Measurements from ENCODE around the gene GRIK1.

Gene GRIK1

DNA sequence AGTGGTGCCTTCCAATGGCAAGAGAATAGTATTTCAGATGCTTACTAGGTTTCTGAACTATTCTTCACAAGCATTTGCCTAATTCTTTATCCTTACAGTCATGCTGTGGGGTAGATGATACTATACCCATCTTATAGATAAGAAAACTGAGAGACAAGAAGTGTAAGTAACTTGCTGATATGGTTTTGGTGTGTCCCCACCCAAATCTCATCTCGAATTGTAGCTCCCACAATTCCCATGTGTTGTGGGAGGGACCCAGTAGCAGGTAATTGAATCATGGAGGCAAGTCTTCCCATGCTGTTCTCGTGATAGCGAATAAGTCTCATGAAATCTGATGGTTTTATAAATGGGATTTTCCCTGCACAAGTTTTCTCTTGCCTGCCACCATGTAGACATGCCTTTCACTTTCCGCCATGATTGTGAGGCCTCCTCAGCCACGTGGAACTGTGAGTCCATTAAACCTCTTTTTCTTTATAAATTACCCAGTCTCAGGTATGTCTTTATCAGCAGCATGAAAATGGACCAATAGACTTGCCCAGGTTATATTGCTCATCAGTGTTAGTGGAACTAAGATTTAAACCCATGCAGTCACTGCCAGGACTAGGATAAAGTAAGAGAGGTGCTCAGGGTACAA lies 298.7 kb downstream of the GRIK1 start:
- peaks cover 19% of the 10 kb centered on the region; the same call in 1 of the 2 replicates for H3K9me3 ChIP-seq (ENCODE audit: control insufficient read depth, insufficient read depth, low read length)
- no peaks in the 10 kb centered on the region for H3K27me3 ChIP-seq (ENCODE audit: control insufficient read depth, low read length)
- H3K27ac ChIP-seq (ENCODE audit: low read depth, low read length), result no peak overlapping the region
- H3F3A ChIP-seq (ENCODE audit: control insufficient read depth, insufficient read depth), result peaks cover 5% of the 10 kb centered on the region; the same call in 1 of the 2 replicates
- H3K4me3 ChIP-seq (ENCODE audit: low read length), result no peak overlapping the region
- no peaks in the 10 kb centered on the region for H4K20me1 ChIP-seq (ENCODE audit: control insufficient read depth, insufficient read depth, low read depth, low read length)
- no peaks in the 10 kb centered on the region for H3K79me2 ChIP-seq (ENCODE audit: control insufficient read depth, low read length)
- H3K9me2 ChIP-seq (replicated peaks; ENCODE audit: control insufficient read depth, low read length), result no peaks in the 10 kb centered on the region
- peaks cover 43% of the 10 kb centered on the region for H3K4me1 ChIP-seq (ENCODE audit: control insufficient read depth, low read length)
- no peak overlapping the region for H3K4me2 ChIP-seq (ENCODE audit: low read length)
- H3K36me3 ChIP-seq (ENCODE audit: control insufficient read depth, low read length), result no peaks in the 10 kb centered on the region
- TF ChIP-seq EZH2phosphoT487 (IDR thresholded peaks at IDR 0.05; ENCODE audit: borderline replicate concordance, low read length), result no peak
- TF ChIP-seq, protein P1, sequence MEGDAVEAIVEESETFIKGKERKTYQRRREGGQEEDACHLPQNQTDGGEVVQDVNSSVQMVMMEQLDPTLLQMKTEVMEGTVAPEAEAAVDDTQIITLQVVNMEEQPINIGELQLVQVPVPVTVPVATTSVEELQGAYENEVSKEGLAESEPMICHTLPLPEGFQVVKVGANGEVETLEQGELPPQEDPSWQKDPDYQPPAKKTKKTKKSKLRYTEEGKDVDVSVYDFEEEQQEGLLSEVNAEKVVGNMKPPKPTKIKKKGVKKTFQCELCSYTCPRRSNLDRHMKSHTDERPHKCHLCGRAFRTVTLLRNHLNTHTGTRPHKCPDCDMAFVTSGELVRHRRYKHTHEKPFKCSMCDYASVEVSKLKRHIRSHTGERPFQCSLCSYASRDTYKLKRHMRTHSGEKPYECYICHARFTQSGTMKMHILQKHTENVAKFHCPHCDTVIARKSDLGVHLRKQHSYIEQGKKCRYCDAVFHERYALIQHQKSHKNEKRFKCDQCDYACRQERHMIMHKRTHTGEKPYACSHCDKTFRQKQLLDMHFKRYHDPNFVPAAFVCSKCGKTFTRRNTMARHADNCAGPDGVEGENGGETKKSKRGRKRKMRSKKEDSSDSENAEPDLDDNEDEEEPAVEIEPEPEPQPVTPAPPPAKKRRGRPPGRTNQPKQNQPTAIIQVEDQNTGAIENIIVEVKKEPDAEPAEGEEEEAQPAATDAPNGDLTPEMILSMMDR (IDR thresholded peaks at IDR 0.05; ENCODE audit: low read depth, low read length, poor library complexity, severe bottlenecking), result no peak

DNA sequence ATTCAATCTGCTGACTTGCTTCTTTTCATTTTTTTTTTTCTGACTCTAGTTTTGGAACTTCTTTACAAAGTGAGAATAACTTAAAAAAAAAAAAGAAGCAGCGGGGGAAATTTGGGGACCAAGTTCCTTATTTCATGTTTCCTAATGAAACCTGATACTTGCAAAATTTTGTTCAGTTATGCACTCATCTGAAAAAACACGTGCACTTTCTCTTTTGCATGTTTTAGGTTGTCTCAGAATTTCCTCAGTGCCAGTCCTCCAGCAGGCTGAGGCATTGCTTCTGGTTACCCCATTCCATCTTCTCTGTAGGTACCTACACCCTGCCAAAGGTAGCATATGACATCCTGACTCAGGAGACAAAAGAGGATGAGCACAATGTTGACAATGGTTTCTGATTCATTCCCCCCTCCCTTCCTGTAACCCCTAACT lies 299.7 kb downstream of the GRIK1 start:
- Histone ChIP-seq H3K4me1 (ENCODE audit: control insufficient read depth, low read length) (peaks cover 47% of the 10 kb centered on the region), H3F3A (ENCODE audit: control insufficient read depth, insufficient read depth) (peaks cover 5% of the 10 kb centered on the region; the same call in 1 of the 2 replicates), H3K27ac (ENCODE audit: low read depth, low read length) (peak overlapping the region; percentile 75), H4K20me1 (ENCODE audit: control insufficient read depth, insufficient read depth, low read depth, low read length) (no peaks in the 10 kb centered on the region), H3K9me2 (replicated peaks; ENCODE audit: control insufficient read depth, low read length) (no peaks in the 10 kb centered on the region), H3K79me2 (ENCODE audit: control insufficient read depth, low read length) (no peaks in the 10 kb centered on the region), H3K4me2 (ENCODE audit: low read length) (peak overlapping the region; percentile 63), H3K36me3 (ENCODE audit: control insufficient read depth, low read length) (no peaks in the 10 kb centered on the region), H3K9me3 (ENCODE audit: control insufficient read depth, insufficient read depth, low read length) (peaks cover 19% of the 10 kb centered on the region; the same call in 1 of the 2 replicates), H3K4me3 (ENCODE audit: low read length) (peak overlapping the region; percentile 51), H3K27me3 (ENCODE audit: control insufficient read depth, low read length) (no peaks in the 10 kb centered on the region)
- TF ChIP-seq, protein P1 (IDR thresholded peaks at IDR 0.05; ENCODE audit: low read depth, low read length, poor library complexity, severe bottlenecking), result no peak
- TF ChIP-seq EZH2phosphoT487 (IDR thresholded peaks at IDR 0.05; ENCODE audit: borderline replicate concordance, low read length), result no peak

DNA sequence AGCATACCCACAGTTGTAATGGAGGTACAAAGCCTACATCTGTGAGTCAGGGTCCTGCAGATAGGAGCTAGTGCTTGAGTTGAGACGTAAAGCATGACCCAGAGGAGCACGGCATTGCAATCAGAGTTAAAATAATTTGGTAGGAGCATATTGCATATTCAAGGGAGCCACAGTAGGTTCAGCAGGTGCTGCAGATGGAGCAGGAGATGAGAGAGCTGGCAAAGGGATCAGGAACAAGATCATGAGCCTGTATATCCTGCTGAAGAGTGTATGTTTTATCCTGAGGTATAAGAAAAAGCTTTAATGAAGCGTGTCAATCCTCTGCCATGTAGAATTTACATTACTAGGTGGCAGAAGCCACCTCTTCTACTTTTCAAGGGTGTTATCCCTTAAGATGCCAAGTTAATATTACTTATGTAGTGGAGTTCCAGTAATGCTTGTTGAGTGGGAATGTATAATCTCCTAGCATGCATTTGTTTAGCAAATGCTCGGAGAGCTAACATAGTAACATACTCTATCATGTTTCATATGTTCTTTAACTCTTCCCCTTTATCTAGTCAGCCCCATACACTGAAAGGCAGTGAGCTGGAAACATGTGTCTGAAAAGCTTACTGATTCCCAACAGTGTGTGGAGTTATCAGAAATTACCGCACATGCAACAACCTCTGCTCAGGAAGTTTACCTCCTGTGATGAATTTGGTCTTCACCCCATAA lies 300.3 kb downstream of the GRIK1 start:
- Histone ChIP-seq H3K79me2 (ENCODE audit: control insufficient read depth, low read length) (no peaks in the 10 kb centered on the region), H4K20me1 (ENCODE audit: control insufficient read depth, insufficient read depth, low read depth, low read length) (no peaks in the 10 kb centered on the region), H3K27ac (ENCODE audit: low read depth, low read length) (peak overlapping the region; percentile 75), H3F3A (ENCODE audit: control insufficient read depth, insufficient read depth) (peaks cover 5% of the 10 kb centered on the region; the same call in 1 of the 2 replicates), H3K9me2 (replicated peaks; ENCODE audit: control insufficient read depth, low read length) (no peaks in the 10 kb centered on the region), H3K4me2 (ENCODE audit: low read length) (peak overlapping the region; percentile 63), H3K4me3 (ENCODE audit: low read length) (peak overlapping the region; percentile 51), H3K27me3 (ENCODE audit: control insufficient read depth, low read length) (no peaks in the 10 kb centered on the region), H3K4me1 (ENCODE audit: control insufficient read depth, low read length) (peaks cover 47% of the 10 kb centered on the region), H3K36me3 (ENCODE audit: control insufficient read depth, low read length) (no peaks in the 10 kb centered on the region), H3K9me3 (ENCODE audit: control insufficient read depth, insufficient read depth, low read length) (peaks cover 19% of the 10 kb centered on the region; the same call in 1 of the 2 replicates)
- TF ChIP-seq EZH2phosphoT487 (IDR thresholded peaks at IDR 0.05; ENCODE audit: borderline replicate concordance, low read length), result no peak
- TF ChIP-seq, protein P1 (IDR thresholded peaks at IDR 0.05; ENCODE audit: low read depth, low read length, poor library complexity, severe bottlenecking), result no peak

All from DOHH2 (cell line).